ENCODE measurements around the gene ADGRG3.

The ADGRG3 gene

GRCh38 chr16:57630931-57631845, 36.9 kb upstream of the ADGRG3 start:
- DNase-seq (ENCODE audit: low spot score): no peak

- DNase-seq (ENCODE audit: low spot score): no peak
These were observed 35.5 kb upstream of the ADGRG3 start for GRCh38 chr16:57632568-57632967.

GRCh38 chr16:57633383-57634064, 34.6 kb upstream of the ADGRG3 start:
- DNase-seq (ENCODE audit: low spot score): no peak

DNA sequence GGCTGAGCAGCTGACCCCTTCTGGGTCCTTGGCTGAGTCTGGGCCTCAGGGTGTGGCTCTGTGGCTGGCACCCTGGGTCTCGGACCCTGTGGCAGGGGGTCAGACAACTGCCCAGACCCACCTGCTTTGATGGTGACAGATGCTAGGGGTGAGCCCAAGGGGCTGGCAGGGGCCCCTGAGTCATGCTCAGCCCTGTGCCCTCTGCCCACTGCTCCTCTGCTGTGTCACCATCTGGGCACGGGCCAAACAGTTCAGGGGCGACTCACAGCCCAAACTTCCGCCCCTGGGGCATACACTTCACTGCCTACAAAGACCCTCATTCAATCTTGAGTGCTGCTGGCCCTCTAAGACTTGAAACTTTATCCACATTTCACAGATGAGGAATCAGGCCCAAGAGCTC, 33.9 kb upstream of the ADGRG3 start:
- DNase-seq (ENCODE audit: low spot score): no peak

GRCh38 chr16:57635266-57636097, 32.6 kb upstream of the ADGRG3 start:
- no peak for DNase-seq (ENCODE audit: low spot score)

GRCh38 chr16:57636184-57636583, 31.9 kb upstream of the ADGRG3 start:
- DNase-seq (ENCODE audit: low spot score): no peak

DNA sequence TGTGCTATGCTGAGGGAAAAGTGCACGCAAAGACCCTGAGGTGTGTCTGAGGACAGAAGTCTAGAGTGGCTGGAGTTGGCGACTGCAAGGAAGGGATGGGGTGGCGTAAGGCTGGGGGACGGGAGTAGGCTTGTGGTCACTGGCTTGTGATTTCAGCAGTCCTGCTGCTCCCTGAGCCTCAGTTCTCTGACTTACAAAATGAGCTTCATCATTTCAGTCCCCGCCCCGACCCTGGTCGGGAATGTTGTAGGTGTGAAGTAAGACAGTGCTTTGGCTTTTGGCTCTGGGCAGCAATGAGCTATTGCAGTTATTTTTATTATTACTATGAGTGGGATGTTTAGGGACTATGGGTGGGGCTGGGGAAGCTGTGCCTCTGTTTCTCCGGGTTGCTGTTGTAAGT, 31.1 kb upstream of the ADGRG3 start:
- no peak for DNase-seq (ENCODE audit: low spot score)

DNA sequence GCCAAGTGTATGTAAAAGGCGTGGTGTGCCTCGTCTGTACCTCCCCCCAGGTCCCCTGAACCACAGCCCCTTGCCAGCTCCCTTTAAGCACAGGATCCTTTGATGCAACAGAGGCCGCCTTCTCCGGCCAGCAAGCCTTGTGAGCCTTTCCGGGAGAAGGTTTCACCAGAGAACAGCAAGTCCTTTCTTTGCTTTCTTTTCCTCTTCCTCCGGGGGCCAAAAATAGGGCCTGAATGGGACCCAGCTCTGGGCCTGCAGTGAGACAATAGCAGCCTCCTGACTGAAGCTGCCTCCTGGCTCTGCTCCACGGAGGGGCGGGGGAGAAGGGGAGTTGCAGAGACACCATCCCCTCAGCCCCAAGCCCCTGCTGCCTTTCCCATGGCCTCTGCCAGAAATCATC, 30.7 kb upstream of the ADGRG3 start:
- no peak for DNase-seq (ENCODE audit: low spot score)

DNA sequence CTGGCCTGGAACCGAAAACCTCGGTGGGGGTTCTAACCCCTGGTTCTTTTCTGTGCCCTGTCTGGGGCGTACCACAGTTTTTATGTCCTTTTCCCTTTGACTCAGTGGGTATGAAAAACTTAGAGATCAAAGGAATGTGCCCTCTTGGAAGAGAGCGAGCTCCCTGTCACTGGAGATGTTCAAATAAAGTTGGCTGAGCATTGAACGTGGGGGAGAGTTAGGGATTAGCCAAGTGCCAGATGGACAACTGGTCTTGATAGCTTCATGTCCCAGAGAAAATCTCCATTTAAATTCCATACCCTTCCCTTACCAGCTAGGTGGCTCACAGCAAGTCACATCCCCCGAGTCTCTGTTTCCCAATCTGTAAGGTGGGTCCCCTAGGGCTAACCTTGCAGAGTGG, 30.1 kb upstream of the ADGRG3 start:
- DNase-seq (ENCODE audit: low spot score): no peak

GRCh38 chr16:57638381-57638780, 29.7 kb upstream of the ADGRG3 start:
- DNase-seq (ENCODE audit: low spot score): no peak

DNA sequence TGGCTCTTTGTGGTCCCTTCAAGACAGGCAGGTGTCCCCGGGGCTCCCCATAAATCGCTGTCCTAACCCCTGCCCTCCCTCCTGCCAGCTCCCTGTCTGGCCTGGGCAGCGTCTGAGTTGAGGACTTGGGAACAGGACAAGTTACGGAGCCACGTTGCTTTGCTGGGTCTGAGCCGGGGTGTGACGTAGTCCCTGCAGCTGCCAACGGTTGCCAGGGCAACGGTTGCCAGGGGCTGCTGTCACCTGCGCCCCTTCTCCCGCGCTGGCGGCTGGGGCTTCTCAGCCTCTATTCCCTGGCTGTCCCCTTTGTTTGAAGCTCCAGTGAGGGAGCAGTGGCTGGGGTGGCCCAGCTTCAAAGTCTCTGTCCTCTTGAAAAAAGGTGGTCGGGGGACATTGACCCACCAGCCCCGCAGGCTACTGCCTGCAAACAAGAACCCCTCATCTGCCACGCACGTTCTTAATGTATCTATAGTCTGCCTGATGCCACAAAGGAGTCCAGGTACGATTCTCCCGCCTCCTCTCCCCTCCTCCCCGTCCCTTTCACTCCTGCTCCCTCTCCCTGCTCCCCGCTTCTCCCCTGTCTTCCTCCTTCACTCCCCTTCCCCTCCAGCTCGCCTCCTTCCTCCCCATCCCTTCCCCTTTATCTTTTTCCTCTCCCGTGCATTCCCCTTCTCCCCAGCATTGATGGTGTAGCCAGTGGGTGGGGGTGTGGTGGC, 28.8 kb upstream of the ADGRG3 start:
- peak; percentile 28 for DNase-seq (ENCODE audit: low spot score)

DNA sequence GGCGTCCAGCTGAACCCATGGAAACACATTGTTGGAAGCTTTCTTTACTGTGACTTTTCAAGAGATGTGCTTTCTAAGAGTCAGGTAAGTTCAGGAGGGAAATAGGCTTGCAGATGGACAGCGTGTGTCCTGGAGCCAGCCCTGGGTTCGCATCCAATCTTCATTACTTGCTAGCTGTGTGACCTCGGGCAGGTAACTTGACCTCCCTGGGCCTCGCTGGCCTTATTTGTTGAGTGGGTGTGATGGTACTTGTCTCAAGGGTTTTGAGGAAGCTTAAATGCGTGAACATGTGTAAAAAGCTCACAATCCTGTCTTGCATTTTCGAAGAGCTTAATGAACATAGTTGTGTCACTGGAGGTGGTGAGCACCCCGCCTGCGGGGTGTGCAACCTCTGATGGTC, 27.9 kb upstream of the ADGRG3 start:
- no peak for DNase-seq (ENCODE audit: low spot score)

- DNase-seq (ENCODE audit: low spot score): no peak
These were observed 27.5 kb upstream of the ADGRG3 start for GRCh38 chr16:57640612-57641011.

GRCh38 chr16:57642160-57643135, 25.7 kb upstream of the ADGRG3 start:
- no peak for DNase-seq (ENCODE audit: low spot score)

GRCh38 chr16:57643147-57643874, 24.8 kb upstream of the ADGRG3 start:
- no peak for DNase-seq (ENCODE audit: low spot score)

- no peak for DNase-seq (ENCODE audit: low spot score)
These were observed 24.2 kb upstream of the ADGRG3 start for GRCh38 chr16:57643910-57644309.

DNA sequence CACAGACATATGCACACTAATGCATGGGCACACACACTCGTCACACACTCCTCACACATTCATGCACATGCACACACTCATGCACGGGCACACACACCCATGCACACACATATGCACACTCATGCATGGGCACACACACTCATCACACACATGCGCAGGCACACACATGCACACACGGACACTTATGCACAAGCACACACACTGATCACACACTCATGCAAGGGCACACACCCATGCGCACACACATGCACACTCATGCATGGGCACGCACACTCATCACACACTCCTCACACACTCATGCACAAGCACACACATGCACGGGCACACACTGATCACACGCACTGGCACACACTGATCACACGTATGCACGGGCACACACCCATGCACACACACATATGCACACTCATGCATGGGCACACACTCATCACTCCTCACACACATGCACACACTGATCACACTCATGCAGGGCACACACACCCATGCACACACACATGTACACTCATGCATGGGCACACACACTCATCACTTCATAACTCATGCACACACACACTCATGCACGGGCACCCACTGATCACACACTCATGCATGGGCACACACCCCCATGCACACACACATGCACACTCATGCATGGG, 23.6 kb upstream of the ADGRG3 start:
- DNase-seq (ENCODE audit: low spot score): no peak

DNA sequence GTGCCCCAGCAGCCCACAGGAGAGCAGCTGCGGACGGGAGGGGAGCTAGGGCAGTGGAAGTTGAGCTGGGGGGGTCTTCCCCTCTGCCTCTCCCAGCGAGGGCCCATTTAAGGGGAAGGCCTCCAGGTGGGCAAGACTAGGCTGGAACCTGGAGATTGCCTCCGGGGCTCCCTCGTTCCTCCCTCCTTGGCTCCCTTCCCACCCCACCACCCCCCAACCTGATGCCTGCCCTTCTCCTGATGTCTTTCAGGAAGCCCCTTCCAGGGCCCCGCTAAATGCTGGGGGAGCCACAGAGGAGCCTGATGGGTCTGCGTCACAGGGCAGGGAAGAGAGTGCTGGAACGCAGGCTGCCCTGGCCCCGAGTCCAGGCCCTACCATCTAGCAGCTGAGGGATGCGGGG, 22.9 kb upstream of the ADGRG3 start:
- DNase-seq (ENCODE audit: low spot score): no peak

GRCh38 chr16:57645691-57646387, 22.3 kb upstream of the ADGRG3 start:
- DNase-seq (ENCODE audit: low spot score): no peak
